WTC11 (cell line): ENCODE results near the gene ADGRB3. TPM values are rescaled to one million over a fixed set of nuclear protein-coding genes. Genes with fewer than 3 reads are reported as not detected.

Source experiments
- ATAC-seq: fragments of 200-7000 bp; cut with Tn5 transposase; 2 replicates; pipeline ENCODE4 v1.10.0; 2021; ENCODE audit warnings: mild to moderate bottlenecking, moderate library complexity
- CTCF ChIA-PET: fragments of 300-600 bp; sonication (Branson Sonifier 250); formaldehyde crosslinking; loops from one replicate; lab custom pipeline; 2021; ENCODE audit warnings: antibody characterized with exemption; lab: Charles Lee
- POLR2A ChIA-PET: fragments of 350-600 bp; sonication (Branson Sonifier 250); formaldehyde crosslinking; loops from one replicate; lab custom pipeline; 2021; ENCODE audit warnings: antibody characterized with exemption; lab: Charles Lee
- DNase-seq: peaks from one replicate; pipeline ENCODE4 v3.0.0; 2021; ENCODE audit warnings: low spot score
- H3K27ac Mint-ChIP-seq: 2 replicates; pipeline ENCODE4 v1.8.0; 2021; ENCODE audit warnings: mixed read lengths
- H3K27me3 Mint-ChIP-seq: 2 replicates; pipeline ENCODE4 v1.8.0; 2021; ENCODE audit warnings: low read depth, mild to moderate bottlenecking, moderate library complexity, mixed read lengths
- H3K36me3 Mint-ChIP-seq: 2 replicates; pipeline ENCODE4 v1.8.0; 2021; ENCODE audit warnings: mixed read lengths
- H3K4me1 Mint-ChIP-seq: 2 replicates; pipeline ENCODE4 v1.8.0; 2022; ENCODE audit warnings: mixed read lengths
- H3K4me3 Mint-ChIP-seq: 2 replicates; pipeline ENCODE4 v1.8.0; 2021; ENCODE audit warnings: mild to moderate bottlenecking, moderate library complexity, mixed read lengths
- H3K9me3 Mint-ChIP-seq: 2 replicates; pipeline ENCODE4 v1.8.0; 2021; ENCODE audit warnings: mixed read lengths
- ESRRA ChIP-seq: sonication (generic); formaldehyde crosslinking; IDR thresholded peaks from 2 replicates; pipeline ENCODE4 v1.8.1; 2022; ENCODE audit warnings: mild to moderate bottlenecking, missing genetic modification reagents, borderline replicate concordance
- FOXJ3 ChIP-seq: sonication (generic); formaldehyde crosslinking; IDR thresholded peaks from 2 replicates; pipeline ENCODE4 v1.9.0; 2021; ENCODE audit warnings: missing genetic modification reagents, mild to moderate bottlenecking, borderline replicate concordance
- FOXK1 ChIP-seq: sonication (generic); formaldehyde crosslinking; IDR thresholded peaks from 2 replicates; pipeline ENCODE4 v1.8.0; 2022; ENCODE audit warnings: mild to moderate bottlenecking, moderate library complexity, missing genetic modification reagents
- JUN ChIP-seq: sonication (generic); formaldehyde crosslinking; IDR thresholded peaks from 2 replicates; pipeline ENCODE4 v1.8.0; 2023; ENCODE audit warnings: mild to moderate bottlenecking, missing genetic modification reagents
- NFATC4 ChIP-seq: fragments of 250-450 bp; sonication (Bioruptor Pico); IDR thresholded peaks from 2 replicates; pipeline ENCODE4 v1.9.0; 2021; ENCODE audit warnings: mild to moderate bottlenecking
- ZBTB21 ChIP-seq: sonication (generic); formaldehyde crosslinking; IDR thresholded peaks from 2 replicates; pipeline ENCODE4 v1.8.1; 2023; ENCODE audit warnings: mild to moderate bottlenecking, missing genetic modification reagents, borderline replicate concordance
- ZNF138 ChIP-seq: sonication (generic); formaldehyde crosslinking; conservative IDR thresholded peaks from 2 replicates; pipeline ENCODE4 v1.8.1; 2022; ENCODE audit warnings: mild to moderate bottlenecking, moderate library complexity, missing genetic modification reagents
- ZNF263 ChIP-seq: sonication (generic); formaldehyde crosslinking; IDR thresholded peaks from 2 replicates; pipeline ENCODE4 v1.8.1; 2022; ENCODE audit warnings: low read depth, mild to moderate bottlenecking, moderate library complexity, missing genetic modification reagents
- ZNF396 ChIP-seq: fragments of 250-450 bp; sonication (Bioruptor Pico); IDR thresholded peaks from 2 replicates; pipeline ENCODE4 v1.8.0; 2021; ENCODE audit warnings: mild to moderate bottlenecking, moderate library complexity, borderline replicate concordance
- ZNF416 ChIP-seq: fragments of 250-450 bp; sonication (Bioruptor Pico); IDR thresholded peaks from 2 replicates; pipeline ENCODE4 v1.9.0; 2021; ENCODE audit warnings: mild to moderate bottlenecking, inconsistent platforms
- total RNA-seq: library from RNA; stranded (reverse); gene quantifications from 3 replicates; pipeline ENCODE4 v1.2.3, GENCODE V29; 2021
- TF ChIP-seq, protein P1 (sequence below): sonication (generic); formaldehyde crosslinking; IDR thresholded peaks from 2 replicates; pipeline ENCODE4 v1.8.0; 2023; ENCODE audit warnings: missing genetic modification reagents, mild to moderate bottlenecking, borderline replicate concordance
- TF ChIP-seq, protein P2 (sequence below): fragments of 250-450 bp; sonication (Bioruptor Pico); IDR thresholded peaks from 2 replicates; pipeline ENCODE4 v1.9.0; 2021; ENCODE audit warnings: moderate library complexity, mild to moderate bottlenecking, inconsistent platforms, borderline replicate concordance
- TF ChIP-seq, protein P3 (sequence below): fragments of 250-450 bp; sonication (Bioruptor Pico); IDR thresholded peaks from 2 replicates; pipeline ENCODE4 v1.9.0; 2021; ENCODE audit warnings: mild to moderate bottlenecking, borderline replicate concordance
- TF ChIP-seq, protein P4 (sequence below): fragments of 250-450 bp; sonication (Bioruptor Pico); IDR thresholded peaks from 2 replicates; pipeline ENCODE4 v1.9.0; 2021; ENCODE audit warnings: mild to moderate bottlenecking
- TF ChIP-seq, protein P5 (sequence below): fragments of 250-450 bp; sonication (Bioruptor Pico); conservative IDR thresholded peaks from 2 replicates; pipeline ENCODE4 v1.9.0; 2021; ENCODE audit warnings: mild to moderate bottlenecking
- TF ChIP-seq, protein P6 (sequence below): sonication (generic); formaldehyde crosslinking; IDR thresholded peaks from 2 replicates; pipeline ENCODE4 v1.8.1; 2023; ENCODE audit warnings: mild to moderate bottlenecking, missing genetic modification reagents
- TF ChIP-seq, protein P7 (sequence below): sonication (generic); formaldehyde crosslinking; IDR thresholded peaks from 2 replicates; pipeline ENCODE4 v1.8.1; 2023; ENCODE audit warnings: mild to moderate bottlenecking, missing genetic modification reagents, moderate library complexity
- TF ChIP-seq, protein P8 (sequence below): sonication (generic); formaldehyde crosslinking; IDR thresholded peaks from 2 replicates; pipeline ENCODE4 v1.8.1; 2023; ENCODE audit warnings: mild to moderate bottlenecking, missing genetic modification reagents, moderate library complexity

ADGRB3 gene
- total RNA-seq, 1 experiment from 2014 or later, result 1.9 TPM

DNA sequence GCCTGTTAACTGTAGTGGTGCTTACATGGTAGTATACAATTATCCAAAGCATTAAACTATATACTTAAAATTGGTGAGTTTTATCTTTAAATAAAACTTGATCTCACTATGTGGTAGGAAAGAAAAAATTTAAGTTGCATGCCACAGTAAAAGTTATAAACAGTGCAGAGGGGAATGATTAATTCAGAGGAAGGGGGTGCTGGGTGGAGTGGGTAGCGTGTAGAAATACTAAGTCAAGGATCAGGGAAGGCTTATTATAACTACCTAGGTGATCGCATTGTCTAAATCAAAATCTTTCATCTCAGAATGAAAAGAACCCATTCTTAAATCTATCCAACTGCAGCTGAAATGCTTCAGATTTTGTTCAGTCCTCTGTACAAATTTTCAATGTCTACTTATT lies 428.3 kb downstream of the ADGRB3 start (continued):
- TF ChIP-seq, protein P1, sequence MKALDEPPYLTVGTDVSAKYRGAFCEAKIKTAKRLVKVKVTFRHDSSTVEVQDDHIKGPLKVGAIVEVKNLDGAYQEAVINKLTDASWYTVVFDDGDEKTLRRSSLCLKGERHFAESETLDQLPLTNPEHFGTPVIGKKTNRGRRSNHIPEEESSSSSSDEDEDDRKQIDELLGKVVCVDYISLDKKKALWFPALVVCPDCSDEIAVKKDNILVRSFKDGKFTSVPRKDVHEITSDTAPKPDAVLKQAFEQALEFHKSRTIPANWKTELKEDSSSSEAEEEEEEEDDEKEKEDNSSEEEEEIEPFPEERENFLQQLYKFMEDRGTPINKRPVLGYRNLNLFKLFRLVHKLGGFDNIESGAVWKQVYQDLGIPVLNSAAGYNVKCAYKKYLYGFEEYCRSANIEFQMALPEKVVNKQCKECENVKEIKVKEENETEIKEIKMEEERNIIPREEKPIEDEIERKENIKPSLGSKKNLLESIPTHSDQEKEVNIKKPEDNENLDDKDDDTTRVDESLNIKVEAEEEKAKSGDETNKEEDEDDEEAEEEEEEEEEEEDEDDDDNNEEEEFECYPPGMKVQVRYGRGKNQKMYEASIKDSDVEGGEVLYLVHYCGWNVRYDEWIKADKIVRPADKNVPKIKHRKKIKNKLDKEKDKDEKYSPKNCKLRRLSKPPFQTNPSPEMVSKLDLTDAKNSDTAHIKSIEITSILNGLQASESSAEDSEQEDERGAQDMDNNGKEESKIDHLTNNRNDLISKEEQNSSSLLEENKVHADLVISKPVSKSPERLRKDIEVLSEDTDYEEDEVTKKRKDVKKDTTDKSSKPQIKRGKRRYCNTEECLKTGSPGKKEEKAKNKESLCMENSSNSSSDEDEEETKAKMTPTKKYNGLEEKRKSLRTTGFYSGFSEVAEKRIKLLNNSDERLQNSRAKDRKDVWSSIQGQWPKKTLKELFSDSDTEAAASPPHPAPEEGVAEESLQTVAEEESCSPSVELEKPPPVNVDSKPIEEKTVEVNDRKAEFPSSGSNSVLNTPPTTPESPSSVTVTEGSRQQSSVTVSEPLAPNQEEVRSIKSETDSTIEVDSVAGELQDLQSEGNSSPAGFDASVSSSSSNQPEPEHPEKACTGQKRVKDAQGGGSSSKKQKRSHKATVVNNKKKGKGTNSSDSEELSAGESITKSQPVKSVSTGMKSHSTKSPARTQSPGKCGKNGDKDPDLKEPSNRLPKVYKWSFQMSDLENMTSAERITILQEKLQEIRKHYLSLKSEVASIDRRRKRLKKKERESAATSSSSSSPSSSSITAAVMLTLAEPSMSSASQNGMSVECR (CRISPR knock-in tag), result no peak
- TF ChIP-seq ZNF263 (CRISPR knock-in tag) (no peak), ZNF416 (CRISPR knock-in tag) (no peak), ZBTB21 (CRISPR knock-in tag) (no peak)
- TF ChIP-seq, protein P2, sequence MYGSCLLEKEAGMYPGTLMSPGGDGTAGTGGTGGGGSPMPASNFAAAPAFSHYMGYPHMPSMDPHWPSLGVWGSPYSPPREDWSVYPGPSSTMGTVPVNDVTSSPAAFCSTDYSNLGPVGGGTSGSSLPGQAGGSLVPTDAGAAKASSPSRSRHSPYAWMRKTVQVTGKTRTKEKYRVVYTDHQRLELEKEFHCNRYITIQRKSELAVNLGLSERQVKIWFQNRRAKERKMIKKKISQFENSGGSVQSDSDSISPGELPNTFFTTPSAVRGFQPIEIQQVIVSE (CRISPR knock-in tag), result no peak
- TF ChIP-seq, all 79 proteins: peak for 0

DNA sequence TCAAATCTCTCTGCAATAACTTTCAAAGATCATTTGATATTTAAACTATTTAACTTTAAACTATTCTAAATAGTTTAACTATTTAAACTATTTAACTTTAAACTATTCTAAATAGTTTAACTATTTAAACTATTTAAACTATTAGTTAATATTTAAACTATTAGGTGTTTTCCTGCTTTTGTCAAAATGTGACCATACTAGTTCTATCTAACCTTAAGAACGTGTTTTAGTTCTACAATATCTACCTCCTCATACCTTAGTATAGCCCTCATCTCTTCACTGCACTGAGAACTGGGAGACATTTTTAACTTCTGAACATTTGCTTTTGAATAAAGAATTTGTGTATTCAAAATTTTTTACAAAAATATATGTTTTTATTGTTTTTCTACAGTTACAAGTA lies 429.1 kb downstream of the ADGRB3 start:
- Mint-ChIP-seq H3K27me3 (no peaks in the 10 kb centered on the region), H3K4me1 (no peaks in the 10 kb centered on the region), H3K36me3 (no peaks in the 10 kb centered on the region), H3K9me3 (no peaks in the 10 kb centered on the region), H3K27ac (no peak overlapping the region), H3K4me3 (no peak overlapping the region)
- POLR2A ChIA-PET, result no interaction called here
- CTCF ChIA-PET, result no interaction called here
- DNase-seq (no peak), ATAC-seq (no peak)
- TF ChIP-seq ZNF138 (CRISPR knock-in tag) (no peak), JUN (no peak), ZNF396 (no peak), FOXK1 (CRISPR knock-in tag) (no peak), NFATC4 (no peak), FOXJ3 (CRISPR knock-in tag) (no peak), ESRRA (CRISPR knock-in tag) (no peak)
- TF ChIP-seq, protein P3, sequence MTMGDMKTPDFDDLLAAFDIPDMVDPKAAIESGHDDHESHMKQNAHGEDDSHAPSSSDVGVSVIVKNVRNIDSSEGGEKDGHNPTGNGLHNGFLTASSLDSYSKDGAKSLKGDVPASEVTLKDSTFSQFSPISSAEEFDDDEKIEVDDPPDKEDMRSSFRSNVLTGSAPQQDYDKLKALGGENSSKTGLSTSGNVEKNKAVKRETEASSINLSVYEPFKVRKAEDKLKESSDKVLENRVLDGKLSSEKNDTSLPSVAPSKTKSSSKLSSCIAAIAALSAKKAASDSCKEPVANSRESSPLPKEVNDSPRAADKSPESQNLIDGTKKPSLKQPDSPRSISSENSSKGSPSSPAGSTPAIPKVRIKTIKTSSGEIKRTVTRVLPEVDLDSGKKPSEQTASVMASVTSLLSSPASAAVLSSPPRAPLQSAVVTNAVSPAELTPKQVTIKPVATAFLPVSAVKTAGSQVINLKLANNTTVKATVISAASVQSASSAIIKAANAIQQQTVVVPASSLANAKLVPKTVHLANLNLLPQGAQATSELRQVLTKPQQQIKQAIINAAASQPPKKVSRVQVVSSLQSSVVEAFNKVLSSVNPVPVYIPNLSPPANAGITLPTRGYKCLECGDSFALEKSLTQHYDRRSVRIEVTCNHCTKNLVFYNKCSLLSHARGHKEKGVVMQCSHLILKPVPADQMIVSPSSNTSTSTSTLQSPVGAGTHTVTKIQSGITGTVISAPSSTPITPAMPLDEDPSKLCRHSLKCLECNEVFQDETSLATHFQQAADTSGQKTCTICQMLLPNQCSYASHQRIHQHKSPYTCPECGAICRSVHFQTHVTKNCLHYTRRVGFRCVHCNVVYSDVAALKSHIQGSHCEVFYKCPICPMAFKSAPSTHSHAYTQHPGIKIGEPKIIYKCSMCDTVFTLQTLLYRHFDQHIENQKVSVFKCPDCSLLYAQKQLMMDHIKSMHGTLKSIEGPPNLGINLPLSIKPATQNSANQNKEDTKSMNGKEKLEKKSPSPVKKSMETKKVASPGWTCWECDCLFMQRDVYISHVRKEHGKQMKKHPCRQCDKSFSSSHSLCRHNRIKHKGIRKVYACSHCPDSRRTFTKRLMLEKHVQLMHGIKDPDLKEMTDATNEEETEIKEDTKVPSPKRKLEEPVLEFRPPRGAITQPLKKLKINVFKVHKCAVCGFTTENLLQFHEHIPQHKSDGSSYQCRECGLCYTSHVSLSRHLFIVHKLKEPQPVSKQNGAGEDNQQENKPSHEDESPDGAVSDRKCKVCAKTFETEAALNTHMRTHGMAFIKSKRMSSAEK (CRISPR knock-in tag), result no peak
- TF ChIP-seq, protein P4, sequence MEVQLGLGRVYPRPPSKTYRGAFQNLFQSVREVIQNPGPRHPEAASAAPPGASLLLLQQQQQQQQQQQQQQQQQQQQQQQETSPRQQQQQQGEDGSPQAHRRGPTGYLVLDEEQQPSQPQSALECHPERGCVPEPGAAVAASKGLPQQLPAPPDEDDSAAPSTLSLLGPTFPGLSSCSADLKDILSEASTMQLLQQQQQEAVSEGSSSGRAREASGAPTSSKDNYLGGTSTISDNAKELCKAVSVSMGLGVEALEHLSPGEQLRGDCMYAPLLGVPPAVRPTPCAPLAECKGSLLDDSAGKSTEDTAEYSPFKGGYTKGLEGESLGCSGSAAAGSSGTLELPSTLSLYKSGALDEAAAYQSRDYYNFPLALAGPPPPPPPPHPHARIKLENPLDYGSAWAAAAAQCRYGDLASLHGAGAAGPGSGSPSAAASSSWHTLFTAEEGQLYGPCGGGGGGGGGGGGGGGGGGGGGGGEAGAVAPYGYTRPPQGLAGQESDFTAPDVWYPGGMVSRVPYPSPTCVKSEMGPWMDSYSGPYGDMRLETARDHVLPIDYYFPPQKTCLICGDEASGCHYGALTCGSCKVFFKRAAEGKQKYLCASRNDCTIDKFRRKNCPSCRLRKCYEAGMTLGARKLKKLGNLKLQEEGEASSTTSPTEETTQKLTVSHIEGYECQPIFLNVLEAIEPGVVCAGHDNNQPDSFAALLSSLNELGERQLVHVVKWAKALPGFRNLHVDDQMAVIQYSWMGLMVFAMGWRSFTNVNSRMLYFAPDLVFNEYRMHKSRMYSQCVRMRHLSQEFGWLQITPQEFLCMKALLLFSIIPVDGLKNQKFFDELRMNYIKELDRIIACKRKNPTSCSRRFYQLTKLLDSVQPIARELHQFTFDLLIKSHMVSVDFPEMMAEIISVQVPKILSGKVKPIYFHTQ (CRISPR knock-in tag), result no peak
- TF ChIP-seq, protein P5, sequence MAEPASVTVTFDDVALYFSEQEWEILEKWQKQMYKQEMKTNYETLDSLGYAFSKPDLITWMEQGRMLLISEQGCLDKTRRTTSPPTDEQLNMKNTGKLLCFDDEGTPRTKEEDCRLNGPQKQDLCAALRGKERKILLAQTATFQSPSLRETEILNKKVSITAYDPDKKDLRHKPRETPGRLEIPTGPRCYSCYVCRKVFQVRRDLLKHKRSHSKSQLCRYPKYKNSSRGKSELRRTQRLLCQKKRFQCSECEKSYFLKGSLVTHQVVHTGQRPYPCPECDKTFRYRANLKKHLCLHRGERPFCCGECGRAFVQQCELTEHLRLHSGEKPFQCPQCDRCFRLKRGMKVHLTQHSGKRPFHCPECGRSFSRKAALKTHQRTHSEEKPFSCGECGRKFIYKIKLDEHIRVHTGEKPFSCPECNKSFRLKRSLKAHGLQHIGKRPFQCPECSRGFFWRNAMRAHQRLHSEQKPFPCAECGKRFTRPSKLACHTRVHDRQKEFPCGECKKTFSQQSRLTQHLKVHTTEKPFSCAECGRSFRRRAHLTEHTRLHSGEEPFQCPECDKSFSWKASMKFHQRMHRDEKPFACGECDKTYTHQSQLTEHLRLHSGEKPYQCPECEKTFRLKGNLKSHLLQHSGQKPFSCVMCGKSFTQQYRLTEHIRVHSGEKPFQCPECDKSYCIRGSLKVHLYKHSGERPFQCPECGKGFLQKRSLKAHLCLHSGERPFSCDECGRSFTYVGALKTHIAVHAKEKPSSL (CRISPR knock-in tag), result no peak
- TF ChIP-seq, protein P6, sequence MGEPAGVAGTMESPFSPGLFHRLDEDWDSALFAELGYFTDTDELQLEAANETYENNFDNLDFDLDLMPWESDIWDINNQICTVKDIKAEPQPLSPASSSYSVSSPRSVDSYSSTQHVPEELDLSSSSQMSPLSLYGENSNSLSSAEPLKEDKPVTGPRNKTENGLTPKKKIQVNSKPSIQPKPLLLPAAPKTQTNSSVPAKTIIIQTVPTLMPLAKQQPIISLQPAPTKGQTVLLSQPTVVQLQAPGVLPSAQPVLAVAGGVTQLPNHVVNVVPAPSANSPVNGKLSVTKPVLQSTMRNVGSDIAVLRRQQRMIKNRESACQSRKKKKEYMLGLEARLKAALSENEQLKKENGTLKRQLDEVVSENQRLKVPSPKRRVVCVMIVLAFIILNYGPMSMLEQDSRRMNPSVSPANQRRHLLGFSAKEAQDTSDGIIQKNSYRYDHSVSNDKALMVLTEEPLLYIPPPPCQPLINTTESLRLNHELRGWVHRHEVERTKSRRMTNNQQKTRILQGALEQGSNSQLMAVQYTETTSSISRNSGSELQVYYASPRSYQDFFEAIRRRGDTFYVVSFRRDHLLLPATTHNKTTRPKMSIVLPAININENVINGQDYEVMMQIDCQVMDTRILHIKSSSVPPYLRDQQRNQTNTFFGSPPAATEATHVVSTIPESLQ (CRISPR knock-in tag), result no peak
- TF ChIP-seq, protein P7, sequence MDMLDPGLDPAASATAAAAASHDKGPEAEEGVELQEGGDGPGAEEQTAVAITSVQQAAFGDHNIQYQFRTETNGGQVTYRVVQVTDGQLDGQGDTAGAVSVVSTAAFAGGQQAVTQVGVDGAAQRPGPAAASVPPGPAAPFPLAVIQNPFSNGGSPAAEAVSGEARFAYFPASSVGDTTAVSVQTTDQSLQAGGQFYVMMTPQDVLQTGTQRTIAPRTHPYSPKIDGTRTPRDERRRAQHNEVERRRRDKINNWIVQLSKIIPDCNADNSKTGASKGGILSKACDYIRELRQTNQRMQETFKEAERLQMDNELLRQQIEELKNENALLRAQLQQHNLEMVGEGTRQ, result no peak
- TF ChIP-seq, protein P8, sequence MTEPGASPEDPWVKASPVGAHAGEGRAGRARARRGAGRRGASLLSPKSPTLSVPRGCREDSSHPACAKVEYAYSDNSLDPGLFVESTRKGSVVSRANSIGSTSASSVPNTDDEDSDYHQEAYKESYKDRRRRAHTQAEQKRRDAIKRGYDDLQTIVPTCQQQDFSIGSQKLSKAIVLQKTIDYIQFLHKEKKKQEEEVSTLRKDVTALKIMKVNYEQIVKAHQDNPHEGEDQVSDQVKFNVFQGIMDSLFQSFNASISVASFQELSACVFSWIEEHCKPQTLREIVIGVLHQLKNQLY, result no peak
